ENCODE data around the gene ATP2B1.
A peak's percentile ranks its signal among the peaks of the same experiment; 100 is the strongest.
"Not testable (repeated sequence)": the region's sequence is repeated elsewhere in the genome, so short reads cannot be mapped to it uniquely, and the experiment has no call there.

Gene ATP2B1

DNA sequence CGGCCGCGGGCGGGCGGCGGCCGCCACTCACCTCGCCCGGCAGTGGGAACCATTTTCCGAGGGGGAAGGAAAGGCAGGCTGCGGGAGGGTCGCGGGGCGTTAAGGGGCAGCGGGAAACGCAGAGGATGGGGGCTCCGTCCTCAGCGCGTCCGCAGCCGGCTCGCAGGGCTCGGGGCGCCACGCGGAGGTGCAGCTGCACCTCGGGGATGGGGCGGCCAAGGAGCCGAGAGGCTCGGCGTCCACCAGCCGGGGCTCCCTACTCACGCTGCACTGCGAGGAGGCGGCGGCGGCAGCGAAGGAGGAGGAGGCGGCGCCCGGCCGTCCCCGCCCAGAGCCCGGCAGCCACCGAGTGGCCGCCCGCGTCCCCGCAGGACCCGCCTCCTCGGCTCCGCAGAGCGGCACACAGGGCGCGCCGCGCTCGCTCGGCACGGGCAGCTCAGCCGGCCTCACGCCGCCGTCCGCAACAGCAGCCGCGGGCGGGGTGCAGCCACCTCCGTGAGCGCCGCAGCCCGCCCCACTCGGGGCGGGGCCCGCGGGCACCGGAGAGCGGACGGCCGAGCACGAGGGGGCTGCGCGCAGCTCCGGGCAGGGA, at the start of gene ATP2B1:
Gene ATP2B1 (minus strand): TSS at position 274 of the 592 bp plus-strand sequence. CDS start 52,952 bp downstream, outside the sequence.
- DNase-seq (ENCODE audit: low spot score): peak; percentile 93

DNA sequence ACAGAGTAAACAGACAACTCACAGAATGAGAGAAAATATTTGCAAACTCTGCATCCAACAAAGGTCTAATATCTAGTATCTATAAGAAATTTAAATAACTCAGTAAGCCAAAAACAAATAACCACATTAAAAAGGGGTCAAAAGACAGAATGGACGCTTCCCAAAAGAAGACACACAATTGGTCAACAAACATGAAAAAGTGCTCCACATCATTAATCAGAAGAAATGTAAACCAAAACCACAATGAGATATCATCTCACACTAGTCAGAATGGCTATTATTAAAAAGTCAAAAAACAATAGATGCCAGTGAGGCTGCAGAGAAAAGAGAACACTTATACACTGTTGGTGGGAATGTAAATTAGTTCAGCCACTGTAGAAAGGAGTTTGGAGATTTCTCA, 49.3 kb upstream of the ATP2B1 start:
- not testable (repeated sequence) for DNase-seq (ENCODE audit: low spot score)

DNA sequence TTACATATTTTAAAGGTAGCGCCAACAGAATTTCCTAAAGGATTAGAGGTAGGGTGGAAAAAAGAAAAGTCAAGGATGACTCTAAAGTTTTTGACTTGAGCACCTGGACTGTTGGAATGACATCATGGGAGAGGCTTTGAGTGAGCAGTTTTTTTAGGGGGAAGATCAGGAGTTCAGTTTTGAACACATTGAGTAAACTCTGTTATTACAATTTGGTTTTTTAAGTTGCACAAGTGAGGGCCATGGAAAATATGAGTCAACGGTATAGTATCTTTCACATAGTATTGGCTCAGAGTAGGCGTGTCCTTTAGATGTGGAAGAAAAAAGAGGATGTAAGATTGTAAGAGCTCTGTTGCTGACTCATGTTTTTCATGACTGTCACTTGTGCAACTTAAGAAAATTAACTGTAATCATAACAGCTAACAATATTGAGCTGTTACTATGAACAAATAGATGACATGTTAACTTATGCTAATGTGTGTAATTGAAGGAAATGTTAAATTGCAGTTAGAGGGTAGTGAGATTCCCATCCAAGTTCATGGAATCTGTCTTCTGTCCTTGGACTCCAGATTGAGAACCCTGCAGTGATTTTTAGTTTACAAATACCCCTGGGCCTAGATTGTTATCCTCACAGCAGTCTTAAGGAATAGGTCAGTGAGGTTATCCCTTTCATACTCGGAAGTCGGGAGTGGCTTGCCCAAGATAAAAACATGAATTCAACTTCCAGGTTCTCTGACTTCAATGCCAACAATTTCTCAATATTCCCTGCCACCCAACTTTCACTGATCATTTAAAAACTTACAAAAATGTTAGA, 48.2 kb upstream of the ATP2B1 start:
- DNase-seq (ENCODE audit: low spot score): no peak

DNA sequence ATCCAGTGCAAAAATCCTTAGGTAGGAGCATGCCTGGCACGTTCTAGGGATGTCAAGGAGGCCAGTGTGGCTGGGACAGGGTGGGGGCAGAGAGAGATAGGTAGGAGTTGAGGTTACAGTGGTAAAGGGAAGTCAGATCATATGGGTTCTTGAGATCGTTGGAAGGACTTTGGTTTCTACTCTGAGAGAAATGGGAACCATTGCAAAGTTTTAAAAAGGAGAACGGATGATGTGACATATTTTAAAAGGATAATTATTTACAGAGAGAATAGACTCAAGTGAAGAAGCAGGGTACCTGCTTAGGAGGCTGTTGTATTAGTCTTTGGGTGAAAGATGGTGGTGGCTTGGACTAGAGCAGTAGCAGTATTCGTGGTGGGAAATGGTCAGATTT, 47.6 kb upstream of the ATP2B1 start:
- DNase-seq (ENCODE audit: low spot score): no peak

DNA sequence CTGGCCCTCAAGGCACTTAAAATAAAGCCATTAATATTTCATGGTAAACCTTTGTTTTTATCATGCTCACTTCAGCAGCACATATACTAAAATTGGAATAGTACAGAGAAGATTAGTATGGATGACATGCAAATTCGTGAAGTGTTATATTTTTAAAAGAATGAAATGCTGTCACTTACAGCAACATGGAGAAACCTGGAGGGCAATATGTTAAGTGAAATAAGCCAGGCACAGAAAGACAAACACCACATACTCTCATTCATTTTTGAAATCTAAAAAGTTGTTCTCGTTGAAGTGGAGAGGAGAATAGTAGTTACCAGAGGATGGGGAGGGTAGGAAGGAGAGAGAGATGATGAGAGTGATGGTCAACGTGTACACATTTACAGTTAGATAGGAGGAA, 45.4 kb upstream of the ATP2B1 start:
- no peak for DNase-seq (ENCODE audit: low spot score)

DNA sequence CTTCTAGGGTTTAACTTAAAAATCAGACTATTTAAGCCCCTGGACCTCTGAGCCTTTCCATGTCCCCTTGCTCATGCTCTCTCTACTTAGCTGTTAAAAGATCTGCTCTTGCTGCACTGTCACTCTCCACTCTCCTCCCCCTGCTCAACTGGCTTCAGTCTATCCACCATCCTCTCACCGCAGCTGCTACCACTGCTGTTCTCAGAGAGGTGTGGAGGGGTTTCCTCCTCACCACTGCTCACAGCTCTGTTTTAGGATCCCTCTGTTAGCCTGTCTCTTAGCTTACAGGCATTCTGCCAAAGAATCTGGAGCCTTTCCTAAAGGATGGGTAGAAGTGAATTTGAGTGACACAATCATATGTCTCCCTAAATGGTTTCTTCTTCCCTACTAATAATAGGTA, 43.7 kb upstream of the ATP2B1 start:
- DNase-seq (ENCODE audit: low spot score): no peak

DNA sequence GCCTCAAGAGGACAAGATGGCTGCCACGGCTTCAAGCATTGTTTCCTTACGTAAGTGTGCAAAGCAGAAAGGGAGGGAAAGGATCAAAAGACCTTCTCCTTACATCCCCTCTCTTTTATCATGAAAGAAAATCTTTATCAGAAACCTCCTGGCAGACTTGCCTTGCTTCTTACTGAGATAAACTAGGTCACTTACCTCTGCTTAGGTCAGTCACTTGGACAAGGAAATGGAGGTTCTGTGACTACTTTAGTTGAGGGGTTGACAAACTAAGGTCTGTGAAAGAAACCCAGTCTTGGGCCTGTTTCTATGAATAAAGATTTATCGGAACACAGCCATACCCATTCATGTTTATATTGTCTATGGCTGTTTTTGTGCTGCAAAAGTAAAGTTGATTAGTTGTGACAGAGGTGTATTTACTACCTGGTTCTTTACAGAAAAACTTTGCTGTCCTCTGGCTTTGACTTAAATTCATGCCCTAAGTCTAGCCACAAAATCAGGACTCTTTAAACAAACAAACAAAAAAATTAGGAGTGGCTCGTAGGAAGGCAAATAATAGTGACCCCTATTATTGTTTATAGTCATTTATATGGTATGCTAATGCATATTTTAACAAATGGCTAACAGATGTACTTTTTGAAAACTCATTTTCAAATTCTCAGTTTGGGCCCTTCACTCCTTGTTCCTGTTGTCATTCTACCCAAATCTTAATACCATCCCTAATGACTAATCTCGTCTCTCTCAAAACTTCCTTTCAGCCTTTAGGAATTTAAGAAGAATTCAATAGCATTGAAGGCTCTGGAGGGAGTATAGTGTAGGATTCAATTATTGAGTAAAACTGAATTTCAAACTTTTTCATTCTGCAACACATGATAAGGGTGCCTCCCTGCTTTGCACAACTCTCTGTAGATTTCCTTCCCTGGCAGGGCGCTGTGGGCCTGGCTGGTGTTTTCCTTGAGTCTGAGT, 42.0 kb upstream of the ATP2B1 start:
- DNase-seq (ENCODE audit: low spot score): no peak

DNA sequence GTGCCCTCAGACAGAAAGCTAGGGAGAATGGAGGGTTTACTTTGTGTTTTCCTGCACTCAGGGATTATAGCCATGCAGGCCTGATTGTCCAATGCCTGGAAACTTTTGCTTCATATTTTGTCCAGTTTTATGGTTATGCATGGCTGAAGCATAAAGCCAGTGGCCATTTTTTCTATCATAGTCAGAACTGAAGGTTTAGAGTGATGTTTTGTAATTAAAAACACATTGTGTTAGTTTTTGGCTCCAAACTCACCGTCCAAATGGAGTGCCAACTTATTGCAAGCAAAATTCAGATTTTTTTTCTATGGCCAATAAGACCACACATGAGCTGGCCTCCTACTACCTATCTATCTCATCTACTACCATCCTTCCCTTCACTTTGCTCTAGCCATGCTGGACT, 40.2 kb upstream of the ATP2B1 start:
- no peak for DNase-seq (ENCODE audit: low spot score)

DNA sequence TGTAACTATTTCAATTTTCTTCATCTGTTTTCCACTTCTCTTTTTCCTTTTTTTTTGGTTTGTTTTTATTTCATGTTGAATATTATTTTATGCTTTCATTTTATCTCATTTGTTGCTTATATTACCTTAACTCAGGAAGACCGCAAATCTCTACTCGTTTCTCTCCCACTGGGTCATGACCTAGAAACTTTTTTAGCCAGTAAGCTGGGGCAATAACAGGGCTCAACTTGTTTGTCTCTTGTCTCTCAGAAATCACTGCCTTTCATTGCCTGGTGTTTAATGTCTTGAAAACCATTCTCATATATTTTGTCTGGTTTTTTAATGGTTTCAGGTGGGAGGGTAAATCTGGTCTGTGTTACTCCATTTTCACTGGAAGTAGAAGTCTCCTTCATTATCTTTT, 36.6 kb upstream of the ATP2B1 start:
- DNase-seq (ENCODE audit: low spot score): no peak

DNA sequence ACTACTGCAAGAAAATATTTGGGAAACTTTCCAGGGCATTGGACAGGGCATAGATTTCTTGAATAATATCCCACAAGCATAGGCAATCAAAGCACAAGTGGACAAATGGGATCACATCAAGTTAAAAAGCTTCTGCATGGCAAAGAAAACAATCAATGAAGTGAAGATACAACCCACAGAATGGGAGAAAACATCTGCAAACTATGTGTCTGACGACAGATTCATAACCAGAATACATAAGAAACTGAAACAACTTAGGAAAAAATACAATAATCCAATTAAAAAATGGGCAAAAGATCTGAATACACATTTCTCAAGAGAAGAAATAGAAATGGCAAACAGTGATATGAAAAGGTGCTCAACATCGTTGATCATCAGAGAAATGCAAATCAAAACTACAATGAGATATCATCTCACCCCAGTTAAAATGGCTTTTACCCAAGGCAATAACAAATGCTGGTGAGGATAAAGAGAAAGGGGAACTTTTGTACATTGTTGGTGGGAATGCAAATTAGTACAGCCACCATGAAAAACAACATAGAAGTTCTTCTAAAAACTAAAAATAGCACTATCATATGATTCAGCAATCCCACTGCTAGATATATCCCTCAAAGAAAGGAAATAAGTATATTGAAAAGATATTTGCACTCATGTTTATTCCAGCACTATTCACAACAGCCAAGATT, 33.8 kb upstream of the ATP2B1 start:
- DNase-seq (ENCODE audit: low spot score): no peak

DNA sequence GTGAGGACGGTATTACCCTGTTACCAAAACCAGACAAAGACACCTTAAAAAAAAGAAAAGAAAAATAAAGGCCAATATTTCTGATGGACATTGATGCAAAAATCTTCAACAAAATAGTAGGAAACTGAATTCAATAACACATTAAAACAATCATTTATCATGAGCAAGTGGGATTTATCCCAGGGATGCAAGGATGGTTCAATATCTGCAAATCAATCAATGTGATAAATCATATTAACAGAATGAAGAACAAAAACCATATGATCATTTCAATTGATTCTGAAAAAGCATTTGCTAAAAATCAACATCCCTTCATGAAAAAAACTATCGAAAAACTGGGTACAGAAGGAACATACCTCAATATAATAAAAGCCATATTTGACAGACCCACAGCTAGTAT, 32.3 kb upstream of the ATP2B1 start:
- DNase-seq (ENCODE audit: low spot score): no peak

DNA sequence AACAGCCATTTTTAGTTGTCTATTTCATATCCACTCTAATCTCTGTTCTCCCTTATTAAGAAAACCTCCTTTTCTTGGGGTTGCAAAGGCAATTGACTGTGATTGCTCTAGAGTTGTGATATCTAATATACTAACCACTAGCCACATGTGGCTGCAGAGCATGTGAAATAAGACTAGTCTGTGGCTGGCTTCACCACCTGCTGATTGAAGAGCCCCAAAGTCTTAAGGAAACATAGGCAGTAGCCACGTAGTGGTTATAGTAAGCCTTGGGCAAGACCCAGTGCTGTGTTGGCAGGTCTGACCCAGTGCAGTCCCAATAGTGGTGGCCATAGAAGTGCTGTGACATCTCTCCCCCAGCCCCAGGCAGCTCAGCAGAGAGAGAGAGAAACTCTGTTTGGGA, 28.4 kb upstream of the ATP2B1 start:
- no peak for DNase-seq (ENCODE audit: low spot score)

DNA sequence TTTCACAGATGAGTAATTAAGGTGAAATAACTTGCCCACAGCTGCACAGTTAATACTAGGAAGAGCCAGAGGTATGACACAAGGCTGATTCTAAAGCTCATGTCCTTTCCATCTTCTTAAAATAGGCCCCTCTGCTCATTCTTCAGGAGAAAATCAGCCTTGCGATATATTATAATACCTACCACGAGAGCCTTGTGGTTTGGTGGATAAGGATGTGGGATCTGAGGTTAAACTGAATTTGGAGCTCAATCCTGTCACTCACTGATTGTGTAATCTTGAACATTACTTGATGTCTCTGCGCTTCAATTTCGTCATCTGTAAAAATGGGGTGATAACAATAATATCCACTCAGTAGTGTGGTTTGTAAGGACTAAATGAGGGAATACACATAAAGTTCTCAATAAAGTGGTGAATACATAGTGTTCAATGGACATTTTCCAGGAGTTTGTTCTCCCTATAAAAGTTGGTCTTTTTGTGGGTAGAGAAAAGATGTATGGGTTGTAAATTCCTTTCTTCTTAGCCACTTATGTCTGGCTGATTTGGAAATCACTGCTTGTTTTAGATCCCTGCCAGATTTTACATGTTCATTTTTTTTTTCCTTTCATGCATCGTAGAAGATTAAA, 25.1 kb upstream of the ATP2B1 start:
- no peak for DNase-seq (ENCODE audit: low spot score)

DNA sequence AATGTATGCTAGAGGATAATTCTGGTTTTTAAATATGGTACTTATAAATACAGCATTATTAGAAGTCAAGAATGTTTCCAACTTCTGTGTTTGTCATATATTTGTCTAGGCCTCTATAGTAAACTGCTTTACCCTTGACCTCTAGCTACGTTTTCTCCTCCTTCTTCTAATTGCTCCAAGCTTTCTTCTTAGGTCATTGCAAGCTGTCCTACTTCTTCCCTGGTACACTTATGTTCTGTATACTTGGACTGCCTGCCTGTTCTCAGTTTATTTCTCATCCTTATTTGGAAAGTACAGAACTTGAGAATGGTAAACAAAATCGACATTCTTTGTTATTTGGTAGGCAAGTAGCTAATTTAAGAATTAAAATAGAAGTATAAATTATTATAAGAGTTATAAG, 23.9 kb upstream of the ATP2B1 start:
- DNase-seq (ENCODE audit: low spot score): no peak

DNA sequence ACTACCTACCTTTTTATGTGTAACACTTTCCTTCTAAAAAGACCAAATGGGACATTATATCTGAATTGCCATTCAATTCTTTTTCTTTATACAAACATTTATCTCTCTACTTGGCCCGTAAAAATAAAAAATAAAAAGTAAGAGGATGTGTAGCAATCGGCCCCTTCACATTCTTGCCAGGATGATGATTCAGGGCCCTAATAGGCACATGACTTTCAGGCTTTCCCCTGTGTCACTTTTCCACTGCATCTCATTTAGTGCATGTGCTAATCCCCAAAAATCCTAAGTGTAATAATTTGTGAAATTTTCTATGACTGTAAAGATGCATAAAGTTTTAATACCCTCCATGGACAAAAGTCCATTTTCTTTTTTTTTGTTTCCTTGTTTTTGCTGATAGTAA, 23.0 kb upstream of the ATP2B1 start:
- DNase-seq (ENCODE audit: low spot score): no peak

DNA sequence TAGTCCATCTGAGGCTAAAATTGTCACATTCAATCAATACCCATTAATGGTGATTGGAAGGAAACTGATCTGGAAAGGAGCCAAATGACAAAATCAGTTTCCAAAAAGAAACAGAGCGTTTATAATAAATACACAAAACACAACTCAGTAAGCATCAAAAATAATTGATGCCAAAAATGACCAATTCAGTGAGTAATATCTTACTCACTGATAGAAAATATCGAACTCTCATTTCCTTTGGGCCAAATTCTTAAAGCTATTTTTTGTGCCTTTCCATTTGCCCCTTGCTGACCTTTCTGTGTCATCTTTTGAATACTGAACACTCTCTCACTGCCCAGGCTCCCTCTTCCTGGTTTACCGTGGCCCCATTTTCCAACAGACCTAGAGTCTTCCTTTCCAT, 22.5 kb upstream of the ATP2B1 start:
- no peak for DNase-seq (ENCODE audit: low spot score)

DNA sequence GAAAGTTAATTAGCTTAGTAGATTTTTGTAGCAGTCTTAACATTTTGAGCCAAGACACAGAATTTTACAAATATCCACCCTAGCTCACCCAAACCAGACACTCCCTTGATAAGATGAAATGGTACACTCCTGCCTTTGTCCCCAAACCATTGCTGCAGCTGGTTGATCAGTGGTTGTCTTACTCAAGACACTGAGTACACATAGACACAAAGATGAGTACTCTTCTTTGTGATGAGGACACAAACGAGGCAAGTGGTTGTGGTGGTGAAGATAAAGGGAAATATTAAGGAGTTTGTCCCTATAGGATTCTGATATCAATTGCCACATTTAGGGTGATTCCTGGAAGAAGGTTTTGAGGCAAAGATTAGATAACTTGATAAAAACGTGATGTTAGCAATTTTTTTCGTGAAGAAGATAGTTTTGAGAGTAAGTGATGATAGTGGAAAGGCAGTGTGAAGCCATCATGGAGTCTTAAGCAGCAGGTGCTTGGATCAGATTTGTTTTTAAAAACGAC, 21.4 kb upstream of the ATP2B1 start:
- DNase-seq (ENCODE audit: low spot score): no peak

DNA sequence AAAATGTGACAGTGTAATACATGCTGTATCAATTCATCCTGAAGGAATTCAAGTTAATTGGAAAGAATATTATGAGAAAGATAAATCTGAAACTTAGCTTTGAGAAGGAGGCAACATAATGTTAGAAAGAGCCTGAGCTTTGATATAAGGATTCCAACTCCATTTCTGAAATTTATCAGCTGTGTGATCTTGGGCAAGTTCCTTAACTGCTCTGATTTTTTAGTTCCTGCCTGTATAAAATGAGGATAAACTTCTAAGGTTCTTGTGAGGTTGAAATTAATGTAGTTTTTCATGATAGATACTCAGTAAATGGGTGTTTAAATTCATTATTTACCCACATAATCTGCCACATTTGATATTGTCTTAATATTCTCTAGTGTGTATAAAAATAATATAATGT, 14.6 kb upstream of the ATP2B1 start:
- no peak for DNase-seq (ENCODE audit: low spot score)

DNA sequence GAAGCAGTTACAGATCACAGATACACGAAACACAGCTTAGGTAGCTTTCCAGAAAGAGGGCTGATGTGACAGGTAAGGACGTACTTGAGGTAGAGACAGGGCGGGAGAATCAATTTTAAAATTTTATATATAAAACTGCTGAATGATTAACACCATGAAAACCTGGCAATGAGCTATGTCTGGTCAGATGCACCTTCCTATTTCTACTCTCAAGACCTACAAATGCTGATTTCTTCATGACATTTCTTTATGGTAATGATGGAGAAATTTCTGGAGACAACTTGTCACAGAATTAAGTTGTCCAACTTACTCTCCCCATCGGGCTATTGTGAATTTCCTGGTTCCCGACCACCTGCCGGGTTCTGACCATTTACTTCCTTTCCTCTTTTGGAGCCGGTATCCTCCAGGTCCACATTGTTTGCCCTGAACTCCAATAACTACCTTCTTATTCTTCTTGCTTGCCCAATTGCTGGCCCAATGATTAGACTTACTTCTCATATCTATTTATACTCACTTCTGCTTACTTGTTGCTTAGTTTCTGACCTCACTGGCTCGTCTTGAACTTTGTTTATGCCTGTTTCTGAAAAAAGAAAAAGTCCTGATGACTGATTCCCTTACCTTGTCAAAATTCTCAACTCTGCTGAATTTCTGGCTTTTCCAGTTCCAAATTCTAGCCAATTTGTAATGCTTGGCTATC, 12.8 kb upstream of the ATP2B1 start:
- no peak for DNase-seq (ENCODE audit: low spot score)

DNA sequence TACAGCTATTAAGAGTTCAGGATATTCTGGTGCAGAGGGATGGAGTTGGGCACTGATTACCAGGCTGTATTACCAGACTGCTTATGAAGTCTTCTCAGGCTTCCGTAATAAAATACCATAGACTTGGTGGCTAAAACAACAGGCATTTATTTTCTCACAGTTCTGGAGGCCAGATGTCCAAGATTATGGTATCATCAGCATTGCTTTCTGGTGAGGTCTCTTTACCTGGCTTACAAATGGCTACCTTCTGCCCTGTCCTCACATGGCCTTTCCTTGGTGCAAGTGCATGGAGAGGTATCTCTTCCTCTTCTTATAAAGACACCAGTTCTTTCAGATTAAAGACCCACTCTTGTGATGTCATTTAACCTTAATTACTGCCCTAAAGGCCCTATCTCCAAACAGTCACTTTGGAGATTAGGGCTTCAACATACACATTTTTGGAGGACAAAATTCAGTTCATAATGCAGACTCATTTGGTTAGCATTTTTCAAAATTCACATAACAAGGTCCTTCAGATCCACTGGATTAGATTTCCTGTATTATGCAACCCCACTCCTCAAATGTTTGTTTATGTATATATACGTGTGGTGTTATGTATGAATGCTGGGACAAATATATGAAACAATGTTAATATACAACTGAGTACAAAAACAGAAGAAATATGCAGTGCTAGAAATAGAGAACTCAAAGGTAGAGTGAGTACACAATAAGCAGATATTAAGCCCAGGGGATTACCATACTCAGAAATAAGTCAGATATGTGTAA, 9.3 kb upstream of the ATP2B1 start:
- DNase-seq (ENCODE audit: low spot score): no peak
